K562 (cell line): ENCODE measurements around the gene FAM171A1.

ENCODE experiments used
- ATF3 ChIP-seq, 2 experiments: fragments of 450-650 bp in 1 of 2; sonication (generic) in 1 of 2; formaldehyde crosslinking in 1 of 2; IDR thresholded peaks in 1 of 2; conservative IDR thresholded peaks in 1 of 2; 2 replicates each; pipeline versions ENCODE4 v1.6.1 to v1.8.1; 2016 to 2023; ENCODE audit warnings: mild to moderate bottlenecking in 2 of 2, moderate library complexity in 2 of 2, inconsistent platforms in 1 of 2, missing genetic modification reagents in 1 of 2
- ATF7 ChIP-seq: fragments of 450-650 bp; IDR thresholded peaks from 2 replicates; pipeline ENCODE4 v1.7.1; 2014; ENCODE audit warnings: mild to moderate bottlenecking, moderate library complexity
- CHD4 ChIP-seq: fragments of 200-600 bp; sonication (generic); IDR thresholded peaks from 3 replicates; pipeline ENCODE4 v1.6.1; 2012; ENCODE audit warnings: low read depth, mild to moderate bottlenecking, mixed read lengths, low read length, inconsistent platforms; ENCODE audit not compliant: insufficient read depth, insufficient replicate concordance, poor library complexity, severe bottlenecking
- CTCF ChIP-seq, 3 experiments: IDR thresholded peaks in 2 of 3; conservative IDR thresholded peaks in 1 of 3; 2 replicates each; pipeline ENCODE4 v1.5.1; 2011 to 2012; ENCODE audit warnings: low read length in 3 of 3, mild to moderate bottlenecking in 3 of 3, control low read depth in 2 of 3, improper control_type of control experiment in 1 of 3, inconsistent platforms in 1 of 3, low read depth in 1 of 3, mixed read lengths in 1 of 3, moderate library complexity in 1 of 3; ENCODE audit not compliant: insufficient read depth in 2 of 3
- ELF1 ChIP-seq: fragments of 200-800 bp; sonication (Bioruptor generic); IDR thresholded peaks from 2 replicates; pipeline ENCODE4 v1.6.1; 2016; ENCODE audit warnings: missing genetic modification characterization, missing compliant biosample characterization
- ELK1 ChIP-seq: sonication (generic); formaldehyde crosslinking; IDR thresholded peaks from 2 replicates; pipeline ENCODE4 v1.8.1; 2022; ENCODE audit warnings: missing genetic modification reagents
- NR3C1 ChIP-seq: sonication (generic); formaldehyde crosslinking; IDR thresholded peaks from 2 replicates; pipeline ENCODE4 v1.8.1; 2022; ENCODE audit warnings: missing genetic modification reagents
- RNF219 ChIP-seq: fragments of 250-450 bp; sonication (Bioruptor Pico); IDR thresholded peaks from 2 replicates; pipeline ENCODE4 v1.5.0; 2022; ENCODE audit warnings: mild to moderate bottlenecking
- SMARCC2 ChIP-seq: fragments of 450-650 bp; IDR thresholded peaks from 2 replicates; pipeline ENCODE4 v1.6.1; 2017; ENCODE audit warnings: antibody characterized with exemption, moderate library complexity, mild to moderate bottlenecking, low read depth
- TF ChIP-seq, protein P1 (sequence below): fragments of 450-650 bp; IDR thresholded peaks from 2 replicates; pipeline ENCODE4 v1.6.1; 2016; ENCODE audit warnings: missing biosample characterization, missing genetic modification characterization
- TF ChIP-seq, protein P2 (sequence below): sonication (generic); formaldehyde crosslinking; IDR thresholded peaks from 2 replicates; pipeline ENCODE4 v1.8.1; 2023; ENCODE audit warnings: mild to moderate bottlenecking, missing genetic modification reagents

DNA sequence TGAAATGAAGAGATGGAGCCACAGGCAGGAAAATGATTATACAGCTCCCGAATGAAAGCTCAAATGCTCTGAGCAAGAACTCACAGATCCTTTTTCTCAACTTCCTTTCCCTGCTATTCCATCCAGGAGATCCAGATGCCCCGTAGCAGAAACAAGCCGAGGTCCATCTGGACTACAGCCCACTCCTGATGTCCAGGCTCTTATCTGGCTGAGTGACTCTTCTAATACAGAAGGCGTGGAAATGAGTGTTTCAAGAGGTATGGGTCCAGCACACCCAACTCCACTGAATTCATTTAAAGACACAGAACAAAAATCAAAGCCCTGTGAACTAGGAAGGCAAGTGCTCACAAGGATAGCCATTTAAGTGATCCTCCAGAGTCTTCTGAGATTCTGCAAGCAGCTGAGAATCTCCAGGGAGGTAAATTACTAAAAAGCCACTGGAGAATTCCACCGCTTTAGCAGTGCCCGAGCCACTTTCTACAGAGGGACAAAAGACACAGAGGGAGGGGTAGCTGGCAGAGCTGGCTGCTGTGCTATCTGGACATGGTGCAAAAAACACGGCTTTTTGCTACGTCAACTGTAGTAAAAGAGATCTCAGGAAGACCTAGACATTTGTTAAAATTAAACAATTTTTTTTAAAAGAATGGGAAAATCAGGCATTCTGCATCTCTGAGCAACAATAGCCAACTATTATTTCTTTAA is 24.5 kb downstream of the FAM171A1 start:
- TF ChIP-seq NR3C1 (CRISPR knock-in tag) (no peak), ELK1 (CRISPR knock-in tag) (no peak), CHD4 (no peak), CTCF (IDR thresholded peaks at IDR 0.05 in 2 of 3, conservative IDR thresholded peaks at IDR 0.05 in 1 of 3; ENCODE audit: insufficient read depth in 2 of 3, low read depth in 1 of 3, low read length in 3 of 3) (no peak), SMARCC2 (no peak), RNF219 (no peak), ATF3 (IDR thresholded peaks at IDR 0.05) (no peak), ATF3 (CRISPR knock-in tag; conservative IDR thresholded peaks at IDR 0.05) (no peak), ATF7 (no peak), ELF1 (no peak)
- TF ChIP-seq, protein P1, sequence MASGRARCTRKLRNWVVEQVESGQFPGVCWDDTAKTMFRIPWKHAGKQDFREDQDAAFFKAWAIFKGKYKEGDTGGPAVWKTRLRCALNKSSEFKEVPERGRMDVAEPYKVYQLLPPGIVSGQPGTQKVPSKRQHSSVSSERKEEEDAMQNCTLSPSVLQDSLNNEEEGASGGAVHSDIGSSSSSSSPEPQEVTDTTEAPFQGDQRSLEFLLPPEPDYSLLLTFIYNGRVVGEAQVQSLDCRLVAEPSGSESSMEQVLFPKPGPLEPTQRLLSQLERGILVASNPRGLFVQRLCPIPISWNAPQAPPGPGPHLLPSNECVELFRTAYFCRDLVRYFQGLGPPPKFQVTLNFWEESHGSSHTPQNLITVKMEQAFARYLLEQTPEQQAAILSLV: no peak
- TF ChIP-seq, protein P2, sequence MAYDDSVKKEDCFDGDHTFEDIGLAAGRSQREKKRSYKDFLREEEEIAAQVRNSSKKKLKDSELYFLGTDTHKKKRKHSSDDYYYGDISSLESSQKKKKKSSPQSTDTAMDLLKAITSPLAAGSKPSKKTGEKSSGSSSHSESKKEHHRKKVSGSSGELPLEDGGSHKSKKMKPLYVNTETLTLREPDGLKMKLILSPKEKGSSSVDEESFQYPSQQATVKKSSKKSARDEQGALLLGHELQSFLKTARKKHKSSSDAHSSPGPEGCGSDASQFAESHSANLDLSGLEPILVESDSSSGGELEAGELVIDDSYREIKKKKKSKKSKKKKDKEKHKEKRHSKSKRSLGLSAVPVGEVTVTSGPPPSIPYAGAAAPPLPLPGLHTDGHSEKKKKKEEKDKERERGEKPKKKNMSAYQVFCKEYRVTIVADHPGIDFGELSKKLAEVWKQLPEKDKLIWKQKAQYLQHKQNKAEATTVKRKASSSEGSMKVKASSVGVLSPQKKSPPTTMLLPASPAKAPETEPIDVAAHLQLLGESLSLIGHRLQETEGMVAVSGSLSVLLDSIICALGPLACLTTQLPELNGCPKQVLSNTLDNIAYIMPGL (CRISPR knock-in tag): no peak
